Testis (tissue), 3 donors: ENCODE measurements around the gene SIGLEC5. TPM values are rescaled to one million over a fixed set of nuclear protein-coding genes. Genes with fewer than 3 reads are reported as not detected.
A peak's percentile ranks its signal among the peaks of the same experiment; 100 is the strongest.

Experiments used
- DNase-seq: peaks from one replicate; pipeline ENCODE4 v3.0.0-alpha.2; 2019
- H3K27ac ChIP-seq, 2 donors: fragments of 200-600 bp; sonication (generic); one replicate each; pipeline ENCODE4 v1.5.1; 2019
- H3K27me3 ChIP-seq: fragments of 200-600 bp; sonication (generic); one replicate; pipeline ENCODE4 v1.5.1; 2019
- H3K36me3 ChIP-seq: fragments of 200-600 bp; sonication (generic); one replicate; pipeline ENCODE4 v1.5.1; 2017; ENCODE audit warnings: low read depth; ENCODE audit errors: missing control alignments
- H3K4me1 ChIP-seq: fragments of 200-600 bp; sonication (generic); one replicate; pipeline ENCODE4 v1.5.1; 2019
- H3K4me3 ChIP-seq, 2 donors: fragments of 200-600 bp; sonication (generic); one replicate each; pipeline ENCODE4 v1.5.1; 2017 to 2019
- H3K9me3 ChIP-seq: fragments of 200-600 bp; sonication (generic); one replicate; pipeline ENCODE4 v1.5.1; 2017
- POLR2A ChIP-seq: fragments of 450-650 bp; IDR thresholded peaks from one replicate; pipeline ENCODE4 v1.6.1; 2017; ENCODE audit warnings: antibody characterized with exemption, mild to moderate bottlenecking, moderate library complexity
- WGBS, 2 donors: methylation state at CpG; one replicate each; pipeline ENCODE4 v1.1.5; 2018; 5-methylcytosine and 5-hydroxymethylcytosine counted together
- intact Hi-C: fragments of 100-400 bp; cut with DNase I; formaldehyde crosslinking; loops from one replicate; pipeline ENCODE4 v1.15.1; 2023; ENCODE audit warnings: low total_unique reads
- polyA plus RNA-seq: library from polyadenylated mRNA; stranded (reverse); fragments of 350-450 nt; fragmentation: Illumina TruSeq; extraction: RNeasy Lipid Tissue Mini Kit (QIAGEN cat#74804); gene quantifications from one replicate; pipeline ENCODE4 v1.2.3, GENCODE V29; 2014; ENCODE audit warnings: low read depth, low replicate concordance; ENCODE audit not compliant: insufficient read depth
- total RNA-seq, 2 donors: library from RNA; depleted of rRNA; stranded (reverse); fragments of >200 nt; gene quantifications; one replicate each; pipeline ENCODE4 v1.2.3, GENCODE V29; 2016
- TF ChIP-seq, protein P1 (sequence below), 3 experiments: fragments of 450-650 bp in 2 of 3; fragments of 200-600 bp in 1 of 3; sonication (generic) in 1 of 3; IDR thresholded peaks; one replicate each; pipeline ENCODE4 v1.5.1; 2016 to 2019; ENCODE audit warnings: antibody characterized with exemption in 3 of 3, mild to moderate bottlenecking in 2 of 3, moderate library complexity in 1 of 3

The SIGLEC5 gene
- total and polyA plus RNA-seq, 3 donors from 2014 or later, result not detected

- H3K27me3 ChIP-seq, result no peaks in the 10 kb centered on the region
- H3K4me1 ChIP-seq, result no peaks in the 10 kb centered on the region
- 73 to 76% methylated on average over 18 to 20 of the region's 20 CpGs for whole genome bisulfite sequencing, 2 donors
- H3K9me3 ChIP-seq, result no peaks in the 10 kb centered on the region
- TF ChIP-seq, protein P1, sequence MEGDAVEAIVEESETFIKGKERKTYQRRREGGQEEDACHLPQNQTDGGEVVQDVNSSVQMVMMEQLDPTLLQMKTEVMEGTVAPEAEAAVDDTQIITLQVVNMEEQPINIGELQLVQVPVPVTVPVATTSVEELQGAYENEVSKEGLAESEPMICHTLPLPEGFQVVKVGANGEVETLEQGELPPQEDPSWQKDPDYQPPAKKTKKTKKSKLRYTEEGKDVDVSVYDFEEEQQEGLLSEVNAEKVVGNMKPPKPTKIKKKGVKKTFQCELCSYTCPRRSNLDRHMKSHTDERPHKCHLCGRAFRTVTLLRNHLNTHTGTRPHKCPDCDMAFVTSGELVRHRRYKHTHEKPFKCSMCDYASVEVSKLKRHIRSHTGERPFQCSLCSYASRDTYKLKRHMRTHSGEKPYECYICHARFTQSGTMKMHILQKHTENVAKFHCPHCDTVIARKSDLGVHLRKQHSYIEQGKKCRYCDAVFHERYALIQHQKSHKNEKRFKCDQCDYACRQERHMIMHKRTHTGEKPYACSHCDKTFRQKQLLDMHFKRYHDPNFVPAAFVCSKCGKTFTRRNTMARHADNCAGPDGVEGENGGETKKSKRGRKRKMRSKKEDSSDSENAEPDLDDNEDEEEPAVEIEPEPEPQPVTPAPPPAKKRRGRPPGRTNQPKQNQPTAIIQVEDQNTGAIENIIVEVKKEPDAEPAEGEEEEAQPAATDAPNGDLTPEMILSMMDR (IDR thresholded peaks at IDR 0.05), result no peak
- TF ChIP-seq POLR2A, result no peak
- no peak overlapping the region for H3K27ac ChIP-seq
- DNase-seq, result no peak
- H3K4me3 ChIP-seq, result no peak overlapping the region
- no peaks in the 10 kb centered on the region for H3K36me3 ChIP-seq
- intact Hi-C loops, result no loop called here
Measured at GRCh38 chr19:51602189-51602854, 27.9 kb downstream of the SIGLEC5 start.

DNA sequence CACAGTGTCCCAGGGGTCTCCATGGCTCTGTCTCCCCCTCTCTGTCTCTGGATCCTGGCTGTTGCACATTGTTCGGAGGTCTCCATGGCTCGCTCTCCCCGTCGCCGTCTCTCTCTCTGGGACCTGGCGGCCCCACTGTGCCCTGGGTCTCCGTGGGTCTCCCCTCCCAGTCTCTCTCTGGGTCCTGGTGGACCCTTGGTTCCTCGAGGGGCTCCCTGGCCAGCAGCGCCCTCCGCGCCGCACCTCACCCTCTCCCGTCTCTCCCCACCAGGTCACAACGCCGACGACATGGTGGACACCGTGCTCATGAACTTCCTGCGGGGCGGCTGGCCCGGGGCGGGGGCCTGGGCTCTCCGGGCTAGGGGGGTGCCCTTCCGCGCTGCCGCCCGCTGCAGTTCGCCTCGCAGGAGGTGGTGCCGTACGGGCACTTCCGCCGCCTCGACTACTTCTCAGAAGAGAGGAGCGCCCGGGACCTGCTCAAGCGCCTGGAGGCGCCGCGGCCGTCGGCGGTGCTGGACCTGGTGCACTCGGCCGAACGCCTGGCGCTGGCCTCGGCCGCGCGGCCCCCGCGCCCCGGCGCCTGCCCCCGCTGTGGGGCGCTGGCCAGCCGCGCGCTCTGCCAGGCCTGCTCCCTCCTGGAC is 29.1 kb downstream of the SIGLEC5 start:
- intact Hi-C loops, result no loop called here
- Histone ChIP-seq H3K27me3 (no peaks in the 10 kb centered on the region), H3K27ac (no peak overlapping the region), H3K4me1 (no peaks in the 10 kb centered on the region), H3K9me3 (no peaks in the 10 kb centered on the region), H3K36me3 (no peaks in the 10 kb centered on the region), H3K4me3 (peak overlapping the region in 1 of 2 donors; percentile 10)
- TF ChIP-seq POLR2A, result no peak
- TF ChIP-seq, protein P1 (IDR thresholded peaks at IDR 0.05), result no peak
- DNase-seq, result no peak
- WGBS, 2 donors, result 17 to 30% methylated on average over 22 to 58 of the region's 59 CpGs

DNA sequence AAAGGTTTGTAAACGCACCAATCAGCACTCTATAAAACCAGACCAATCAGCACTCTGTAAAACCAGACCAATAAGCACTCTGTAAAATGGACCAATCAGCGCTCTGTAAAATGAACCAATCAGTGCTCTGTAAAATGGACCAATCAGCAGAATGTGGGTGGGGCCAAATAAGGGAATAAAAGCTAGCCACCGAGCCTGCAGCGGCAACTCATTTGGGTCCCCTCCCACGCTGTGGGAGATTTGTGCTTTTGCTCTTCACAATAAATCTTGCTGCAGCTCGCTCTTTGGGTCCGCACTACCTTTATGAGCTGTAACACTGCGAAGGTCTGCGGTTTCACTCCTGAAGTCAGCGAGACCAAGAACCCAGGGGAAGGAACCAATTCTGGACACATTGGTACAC is 31.1 kb downstream of the SIGLEC5 start:
- Histone ChIP-seq H3K27ac (no peak overlapping the region), H3K4me1 (no peaks in the 10 kb centered on the region)

GRCh38 chr19:51598159-51598915 is 31.9 kb downstream of the SIGLEC5 start:
- peak; percentile 31 for DNase-seq
- no peak for TF ChIP-seq POLR2A
- TF ChIP-seq, protein P1 (IDR thresholded peaks at IDR 0.05), result no peak
- WGBS, 2 donors, result 86 to 90% methylated on average over 19 to 31 of the region's 31 CpGs
- peaks cover 6% of the 10 kb centered on the region for H3K4me1 ChIP-seq
- no peaks in the 10 kb centered on the region for H3K27me3 ChIP-seq
- H3K4me3 ChIP-seq, result peak overlapping the region; percentile 5 to 9
- H3K36me3 ChIP-seq, result no peaks in the 10 kb centered on the region
- H3K9me3 ChIP-seq, result no peaks in the 10 kb centered on the region
- intact Hi-C loops, result no loop called here
- H3K27ac ChIP-seq, result no peak overlapping the region

More for the DNA sequence above, 31.1 kb downstream of the SIGLEC5 start:
- WGBS, 2 donors, result 61 to 81% methylated on average over 10 of the region's 10 CpGs
- intact Hi-C loops, result no loop called here
- Histone ChIP-seq H3K27me3 (no peaks in the 10 kb centered on the region), H3K4me3 (peak overlapping the region in 1 of 2 donors; percentile 31), H3K36me3 (no peaks in the 10 kb centered on the region), H3K9me3 (no peaks in the 10 kb centered on the region)
- peak; percentile 36 for TF ChIP-seq POLR2A
- TF ChIP-seq, protein P1 (IDR thresholded peaks at IDR 0.05), result no peak
- peak; percentile 77 for DNase-seq
